ENCODE results near the gene FAM219A. TPM values are rescaled to one million over a fixed set of nuclear protein-coding genes. Genes with fewer than 3 reads are reported as not detected.

Gene FAM219A
- total RNA-seq, 6 experiments from 2014 or later, result 21.6 to 23.6 (median 22.6) TPM

DNA sequence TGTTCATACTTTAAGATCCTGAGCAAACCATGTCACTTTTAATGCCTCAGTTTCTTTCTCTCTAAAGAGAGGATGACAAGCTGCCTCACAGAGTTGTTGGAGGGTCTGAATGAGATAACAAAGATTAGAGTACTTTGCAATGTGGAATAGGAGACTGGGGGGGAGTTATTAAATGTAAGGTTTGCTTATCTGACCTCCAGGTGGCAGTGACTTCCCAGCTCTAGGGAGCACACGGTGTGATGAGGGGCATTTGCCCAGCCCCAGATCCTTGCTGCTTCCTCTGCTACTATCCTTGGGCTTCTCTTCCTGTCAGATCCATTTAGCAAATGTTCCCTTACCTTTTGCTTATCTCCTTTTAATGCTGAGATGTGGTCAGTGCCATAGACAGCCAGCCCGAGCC lies 33.7 kb upstream of the FAM219A start:
- Mint-ChIP-seq H3K36me3 (ENCODE audit: low read depth) (no peaks in the 10 kb centered on the region), H3K9me3 (no peaks in the 10 kb centered on the region), H3K4me3 (no peak overlapping the region), H3K27ac (no peak overlapping the region), H3K27me3 (ENCODE audit: insufficient read depth) (peaks cover 18% of the 10 kb centered on the region), H3K4me1 (ENCODE audit: low read depth) (no peaks in the 10 kb centered on the region)
- TF ChIP-seq, protein P1, sequence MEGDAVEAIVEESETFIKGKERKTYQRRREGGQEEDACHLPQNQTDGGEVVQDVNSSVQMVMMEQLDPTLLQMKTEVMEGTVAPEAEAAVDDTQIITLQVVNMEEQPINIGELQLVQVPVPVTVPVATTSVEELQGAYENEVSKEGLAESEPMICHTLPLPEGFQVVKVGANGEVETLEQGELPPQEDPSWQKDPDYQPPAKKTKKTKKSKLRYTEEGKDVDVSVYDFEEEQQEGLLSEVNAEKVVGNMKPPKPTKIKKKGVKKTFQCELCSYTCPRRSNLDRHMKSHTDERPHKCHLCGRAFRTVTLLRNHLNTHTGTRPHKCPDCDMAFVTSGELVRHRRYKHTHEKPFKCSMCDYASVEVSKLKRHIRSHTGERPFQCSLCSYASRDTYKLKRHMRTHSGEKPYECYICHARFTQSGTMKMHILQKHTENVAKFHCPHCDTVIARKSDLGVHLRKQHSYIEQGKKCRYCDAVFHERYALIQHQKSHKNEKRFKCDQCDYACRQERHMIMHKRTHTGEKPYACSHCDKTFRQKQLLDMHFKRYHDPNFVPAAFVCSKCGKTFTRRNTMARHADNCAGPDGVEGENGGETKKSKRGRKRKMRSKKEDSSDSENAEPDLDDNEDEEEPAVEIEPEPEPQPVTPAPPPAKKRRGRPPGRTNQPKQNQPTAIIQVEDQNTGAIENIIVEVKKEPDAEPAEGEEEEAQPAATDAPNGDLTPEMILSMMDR (IDR thresholded peaks at IDR 0.05), result no peak
- DNase-seq, result no peak

DNA sequence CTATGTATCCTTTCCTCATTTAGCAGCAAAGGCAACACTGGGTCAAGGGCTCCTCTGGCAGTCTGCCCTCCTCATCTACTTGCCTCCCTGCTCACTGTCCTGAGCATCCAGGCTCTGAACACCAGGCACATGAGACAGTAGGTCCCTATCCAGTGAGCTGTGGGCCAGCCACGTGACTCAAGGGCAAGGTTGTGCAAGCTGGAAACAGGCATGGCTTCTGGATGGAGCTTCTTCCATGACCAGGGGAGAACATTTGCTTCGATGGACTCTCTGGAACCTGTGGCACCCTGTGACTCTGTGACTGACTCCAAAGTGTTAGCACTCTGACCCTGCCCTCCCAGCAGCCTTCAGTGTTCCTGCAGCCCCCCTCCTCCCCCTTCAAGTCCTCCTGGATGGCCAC lies 33.2 kb upstream of the FAM219A start:
- no peak overlapping the region for H3K27ac Mint-ChIP-seq
- no peak overlapping the region for H3K4me3 Mint-ChIP-seq
- H3K27me3 Mint-ChIP-seq (ENCODE audit: insufficient read depth), result peaks cover 19% of the 10 kb centered on the region

DNA sequence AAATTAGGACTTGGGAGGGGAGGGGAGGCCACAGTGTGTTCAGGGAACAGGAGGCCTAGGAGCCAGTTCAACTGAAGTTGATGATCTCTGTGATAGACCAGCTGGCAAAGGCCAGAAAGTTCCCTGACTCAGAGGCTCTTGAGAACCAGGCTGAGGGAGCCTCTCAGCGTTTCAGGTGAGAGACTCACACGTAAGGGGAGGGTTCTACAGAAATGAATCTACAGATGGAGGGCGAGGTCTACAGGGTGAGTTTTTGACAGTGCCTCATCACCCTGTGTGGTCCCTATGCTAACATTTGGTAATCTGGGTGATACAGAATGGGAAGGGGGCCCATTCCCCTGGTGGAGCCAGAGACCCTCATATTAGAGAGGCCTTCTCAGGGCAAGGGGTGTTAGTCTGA lies 32.4 kb upstream of the FAM219A start:
- Mint-ChIP-seq H3K27me3 (ENCODE audit: insufficient read depth) (peaks cover 20% of the 10 kb centered on the region), H3K9me3 (no peaks in the 10 kb centered on the region), H3K27ac (no peak overlapping the region), H3K4me1 (ENCODE audit: low read depth) (no peaks in the 10 kb centered on the region), H3K36me3 (ENCODE audit: low read depth) (no peaks in the 10 kb centered on the region), H3K4me3 (no peak overlapping the region)
- no peak for DNase-seq
- TF ChIP-seq, protein P1 (IDR thresholded peaks at IDR 0.05), result no peak

More for the DNA sequence above, 33.2 kb upstream of the FAM219A start:
- Mint-ChIP-seq H3K4me1 (ENCODE audit: low read depth) (no peaks in the 10 kb centered on the region), H3K9me3 (no peaks in the 10 kb centered on the region), H3K36me3 (ENCODE audit: low read depth) (no peaks in the 10 kb centered on the region)
- TF ChIP-seq, protein P1 (IDR thresholded peaks at IDR 0.05), result no peak
- no peak for DNase-seq

DNA sequence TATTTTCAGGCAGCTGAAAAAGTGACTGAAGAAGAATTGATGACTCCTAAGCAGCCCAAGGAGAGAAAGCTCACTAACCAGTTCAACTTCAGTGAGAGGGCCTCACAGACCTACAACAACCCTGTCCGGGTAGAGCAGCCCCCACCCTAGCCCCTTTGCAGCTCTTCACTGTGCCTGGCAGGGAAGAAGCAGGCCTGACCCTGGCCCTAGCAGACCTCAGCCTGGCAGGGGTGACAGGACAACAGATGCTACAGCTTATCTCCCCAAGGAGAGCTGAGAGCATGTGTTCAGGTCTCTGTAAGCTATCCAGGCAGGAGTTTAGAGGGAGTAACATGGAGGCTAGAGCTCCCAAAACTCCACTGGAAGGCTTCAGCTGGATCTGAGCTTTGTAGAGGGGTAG lies 32.0 kb upstream of the FAM219A start:
- no peaks in the 10 kb centered on the region for H3K36me3 Mint-ChIP-seq (ENCODE audit: low read depth)
- no peaks in the 10 kb centered on the region for H3K9me3 Mint-ChIP-seq
- TF ChIP-seq, protein P1 (IDR thresholded peaks at IDR 0.05), result no peak
- H3K4me3 Mint-ChIP-seq, result no peak overlapping the region
- no peak overlapping the region for H3K27ac Mint-ChIP-seq
- peaks cover 22% of the 10 kb centered on the region for H3K27me3 Mint-ChIP-seq (ENCODE audit: insufficient read depth)
- H3K4me1 Mint-ChIP-seq (ENCODE audit: low read depth), result no peaks in the 10 kb centered on the region
- DNase-seq, result no peak

DNA sequence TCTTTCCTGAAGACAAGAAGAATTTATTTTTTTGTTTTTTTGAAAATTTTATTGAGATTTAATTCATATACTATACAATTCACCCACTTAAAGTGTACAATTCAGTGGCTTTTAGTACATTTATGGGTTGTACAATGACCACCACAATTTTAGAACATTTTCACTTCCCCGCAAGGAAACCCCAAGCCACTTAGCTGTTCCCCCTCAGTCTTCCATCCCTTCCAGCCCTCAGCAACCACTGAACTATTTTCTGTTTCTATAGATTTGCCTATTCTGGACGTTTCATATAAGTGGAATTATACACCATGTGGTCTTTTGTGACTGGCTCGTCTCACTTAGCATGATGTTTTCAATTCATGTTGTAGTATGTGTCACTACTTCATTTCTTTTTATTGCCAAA lies 28.2 kb upstream of the FAM219A start:
- Mint-ChIP-seq H3K4me1 (ENCODE audit: low read depth) (no peaks in the 10 kb centered on the region), H3K27me3 (ENCODE audit: insufficient read depth) (peaks cover 22% of the 10 kb centered on the region), H3K4me3 (no peak overlapping the region), H3K9me3 (peaks cover 6% of the 10 kb centered on the region; the same call in 1 of the 2 replicates), H3K27ac (no peak overlapping the region), H3K36me3 (ENCODE audit: low read depth) (no peaks in the 10 kb centered on the region)
- TF ChIP-seq, protein P1 (IDR thresholded peaks at IDR 0.05), result no peak
- DNase-seq, result no peak

DNA sequence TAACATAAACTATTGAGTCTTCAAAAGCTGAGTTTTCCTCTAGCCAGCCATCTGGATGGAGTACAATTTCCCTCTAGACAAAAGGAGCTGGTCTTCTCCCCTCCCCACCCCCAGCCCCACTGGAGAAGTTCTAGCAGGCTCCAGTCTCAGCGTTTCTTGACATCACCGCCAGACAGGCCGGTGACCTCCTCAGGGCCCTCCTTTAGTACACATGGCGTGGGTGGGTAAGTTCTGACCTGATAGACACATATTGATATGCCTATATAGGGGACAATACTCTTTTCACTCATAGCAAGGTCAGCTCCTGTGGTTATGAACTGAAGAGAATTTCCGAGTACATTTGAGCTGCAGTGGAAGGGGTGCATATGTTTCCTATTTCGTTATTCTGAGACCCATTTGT lies 27.5 kb upstream of the FAM219A start:
- peaks cover 6% of the 10 kb centered on the region; the same call in 1 of the 2 replicates for H3K9me3 Mint-ChIP-seq
- H3K27me3 Mint-ChIP-seq (ENCODE audit: insufficient read depth), result peaks cover 19% of the 10 kb centered on the region
- H3K4me1 Mint-ChIP-seq (ENCODE audit: low read depth), result no peaks in the 10 kb centered on the region
- TF ChIP-seq, protein P1 (IDR thresholded peaks at IDR 0.05), result no peak
- no peaks in the 10 kb centered on the region for H3K36me3 Mint-ChIP-seq (ENCODE audit: low read depth)
- no peak for DNase-seq
- H3K4me3 Mint-ChIP-seq, result no peak overlapping the region
- H3K27ac Mint-ChIP-seq, result no peak overlapping the region
